ENCODE results near the gene HERC4.
"Not testable (repeated sequence)": the region's sequence is repeated elsewhere in the genome, so short reads cannot be mapped to it uniquely, and the experiment has no call there.

The HERC4 gene

DNA sequence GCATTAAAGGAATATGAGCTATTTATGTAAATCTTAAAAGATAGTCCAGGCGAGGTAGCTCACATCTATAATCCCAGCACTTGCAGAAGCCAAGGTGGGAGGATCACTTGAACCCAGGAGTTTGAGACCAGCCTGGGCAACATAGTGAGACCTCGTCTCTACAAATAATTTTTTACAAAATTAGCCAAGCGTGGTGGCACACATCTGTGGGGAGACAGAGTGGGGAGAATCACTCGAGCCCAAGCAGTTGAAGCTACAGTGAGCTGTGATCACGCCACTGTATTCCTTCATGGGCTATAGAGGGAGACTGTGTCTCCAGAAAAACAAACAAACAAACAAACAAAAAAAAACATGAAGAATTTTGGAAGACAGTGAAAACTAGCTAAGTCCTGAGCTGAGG is 28.4 kb downstream of the HERC4 start:
- DNase-seq (ENCODE audit: low read depth): no peak

- DNase-seq (ENCODE audit: low read depth): no peak
These were observed 32.1 kb downstream of the HERC4 start for GRCh38 chr10:68043030-68043429.

DNA sequence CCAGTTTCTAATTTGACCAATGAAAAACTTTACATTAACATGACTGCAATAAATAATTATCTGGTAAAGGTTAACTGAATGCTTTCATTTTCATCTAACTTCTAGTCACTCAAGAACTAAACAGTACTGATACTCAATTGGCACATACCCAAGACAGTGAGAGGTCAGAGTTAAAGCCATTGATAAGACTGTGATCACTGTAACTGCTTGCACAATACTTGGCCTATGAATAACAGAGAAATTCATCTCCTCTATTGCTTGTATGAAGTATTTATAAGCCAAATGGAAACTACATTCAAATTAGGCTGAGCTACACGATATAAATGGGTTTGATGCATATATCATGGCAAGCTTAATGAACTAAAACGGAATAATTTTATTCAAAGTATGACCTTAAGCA is 43.0 kb downstream of the HERC4 start:
- no peak for DNase-seq (ENCODE audit: low read depth)

- DNase-seq (ENCODE audit: low read depth): no peak
These were observed 47.7 kb downstream of the HERC4 start for GRCh38 chr10:68027429-68027828.

GRCh38 chr10:68023292-68023691 is 51.8 kb downstream of the HERC4 start:
- DNase-seq (ENCODE audit: low read depth): no peak

GRCh38 chr10:68022324-68022723 is 52.8 kb downstream of the HERC4 start:
- not testable (repeated sequence) for DNase-seq (ENCODE audit: low read depth)

- DNase-seq (ENCODE audit: low read depth): not testable (repeated sequence)
These were observed 58.6 kb downstream of the HERC4 start for GRCh38 chr10:68016519-68016918.

DNA sequence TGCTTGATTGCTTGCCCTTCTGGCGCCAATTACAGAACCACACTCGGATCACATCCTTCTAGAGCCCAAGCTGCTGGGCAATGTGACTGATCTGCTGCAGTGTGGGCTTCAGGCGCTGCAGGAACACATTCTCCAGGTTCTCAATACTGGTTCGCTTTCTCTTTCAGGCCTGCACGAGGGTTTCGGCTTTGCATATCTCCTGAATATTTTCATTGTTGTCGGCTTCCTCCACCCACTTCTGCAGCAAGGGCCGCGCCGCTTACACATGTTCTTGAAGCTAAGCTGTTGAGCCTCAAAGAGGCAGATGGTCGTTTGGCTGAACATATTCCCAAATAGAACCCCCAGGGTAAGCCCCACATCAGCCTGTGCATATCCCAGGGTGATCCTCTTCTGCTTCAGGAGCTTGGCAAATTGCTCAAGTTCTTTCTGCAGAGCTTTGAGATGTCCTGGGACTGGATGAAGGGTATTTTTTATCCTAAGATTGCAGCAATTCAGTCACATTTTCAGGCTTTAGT is 64.6 kb downstream of the HERC4 start:
- no peak for DNase-seq (ENCODE audit: low read depth)

DNA sequence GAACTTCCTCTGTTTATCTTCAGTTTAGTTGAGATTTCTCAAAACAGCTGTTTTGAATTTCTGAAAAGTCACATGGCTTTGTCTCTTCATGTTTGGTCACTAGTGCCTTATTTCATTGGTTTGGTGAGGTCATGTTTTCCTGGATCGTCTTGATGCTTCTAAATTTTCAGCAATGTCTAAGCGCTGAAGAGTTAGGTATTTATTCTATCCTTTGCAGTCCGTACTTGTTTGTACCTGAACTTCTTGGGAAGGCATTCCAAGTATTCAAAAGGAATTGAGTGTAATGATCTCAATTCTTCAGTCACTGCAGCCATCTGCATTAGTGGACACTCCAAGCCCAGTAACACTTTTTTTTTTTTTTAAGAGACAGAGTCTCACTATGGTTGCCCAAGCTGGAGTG is 67.7 kb downstream of the HERC4 start:
- no peak for DNase-seq (ENCODE audit: low read depth)

GRCh38 chr10:68001539-68001938 is 73.5 kb downstream of the HERC4 start:
- DNase-seq (ENCODE audit: low read depth): no peak

DNA sequence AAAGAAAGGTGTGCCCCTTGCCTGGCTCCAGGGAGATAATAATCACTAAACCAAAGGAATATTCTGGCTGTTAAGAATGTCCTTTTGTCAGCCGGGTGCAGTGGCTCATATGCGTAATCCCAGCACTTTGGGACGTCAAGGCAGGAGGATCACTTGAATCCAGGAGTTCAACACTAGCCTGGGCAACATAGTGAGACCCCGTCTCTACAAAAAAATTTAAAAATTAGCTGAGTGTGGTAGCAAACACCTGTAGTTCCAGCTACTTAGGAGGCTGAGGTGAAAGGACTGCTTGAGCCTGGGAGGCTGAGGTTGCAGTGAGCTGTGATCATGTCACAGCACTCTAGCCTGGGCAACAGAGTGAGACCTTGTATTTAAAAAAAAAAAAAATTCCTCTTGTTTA is 74.1 kb downstream of the HERC4 start:
- DNase-seq (ENCODE audit: low read depth): no peak

DNA sequence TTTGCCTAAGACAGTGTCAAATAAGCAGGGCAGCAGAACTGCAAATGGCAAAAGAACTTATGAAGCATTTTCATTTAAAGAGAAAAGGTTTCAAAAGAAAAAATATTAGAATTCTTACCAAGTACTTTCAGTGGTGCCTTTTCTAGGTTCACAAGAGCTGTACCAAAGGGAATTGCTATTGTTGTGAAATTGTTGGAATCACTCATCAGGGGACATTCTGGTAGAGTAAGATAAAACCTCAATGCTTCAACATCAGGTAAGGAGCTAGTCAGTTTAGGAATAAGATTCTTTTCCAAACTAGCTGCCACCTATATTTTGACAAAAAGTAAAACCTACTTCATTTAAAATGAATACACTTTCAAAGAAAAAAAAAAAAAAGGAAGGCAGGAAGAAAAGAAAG is 85.0 kb downstream of the HERC4 start:
- DNase-seq (ENCODE audit: low read depth): no peak

GRCh38 chr10:67988606-67989005 is 86.5 kb downstream of the HERC4 start:
- no peak for DNase-seq (ENCODE audit: low read depth)

DNA sequence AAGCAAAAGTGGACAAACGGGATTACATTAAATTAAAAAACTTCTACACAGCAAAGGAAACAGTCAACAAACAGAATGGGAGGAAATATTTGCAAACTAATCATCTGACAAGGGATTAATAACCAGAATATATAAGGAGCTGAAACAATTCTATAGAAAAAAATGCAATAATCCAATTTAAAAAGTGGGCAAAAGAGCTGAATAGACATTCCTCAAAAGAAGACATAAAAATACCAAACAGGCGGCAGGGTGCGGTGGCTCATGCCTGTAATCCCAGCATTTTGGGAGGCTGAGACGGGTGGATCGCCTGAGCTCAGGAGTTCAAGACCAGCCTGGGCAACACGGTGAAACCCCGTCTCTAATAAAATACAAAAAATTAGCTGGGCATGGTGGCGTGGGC is 92.5 kb downstream of the HERC4 start:
- not testable (repeated sequence) for DNase-seq (ENCODE audit: low read depth)

DNA sequence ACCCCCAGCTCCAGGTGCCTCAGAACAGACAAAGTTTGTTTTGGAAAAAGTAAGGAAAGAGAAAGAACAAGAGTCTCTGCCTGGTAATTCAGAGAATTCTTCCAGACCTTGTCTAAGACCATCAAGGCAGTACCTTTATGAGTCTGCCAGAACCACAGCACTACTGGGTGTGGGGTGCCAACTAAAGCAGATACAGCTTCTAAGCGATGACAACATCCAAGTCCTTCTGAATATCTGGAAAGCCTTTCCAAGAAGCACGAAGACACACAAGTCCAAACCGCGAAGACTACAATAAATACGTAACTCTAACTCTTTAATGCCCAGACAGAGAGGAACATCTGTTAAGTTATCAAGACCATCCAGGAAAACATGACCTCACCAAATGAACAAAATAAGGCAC is 96.3 kb downstream of the HERC4 start:
- no peak for DNase-seq (ENCODE audit: low read depth)

GRCh38 chr10:67977251-67977650 is 97.8 kb downstream of the HERC4 start:
- no peak for DNase-seq (ENCODE audit: low read depth)

DNA sequence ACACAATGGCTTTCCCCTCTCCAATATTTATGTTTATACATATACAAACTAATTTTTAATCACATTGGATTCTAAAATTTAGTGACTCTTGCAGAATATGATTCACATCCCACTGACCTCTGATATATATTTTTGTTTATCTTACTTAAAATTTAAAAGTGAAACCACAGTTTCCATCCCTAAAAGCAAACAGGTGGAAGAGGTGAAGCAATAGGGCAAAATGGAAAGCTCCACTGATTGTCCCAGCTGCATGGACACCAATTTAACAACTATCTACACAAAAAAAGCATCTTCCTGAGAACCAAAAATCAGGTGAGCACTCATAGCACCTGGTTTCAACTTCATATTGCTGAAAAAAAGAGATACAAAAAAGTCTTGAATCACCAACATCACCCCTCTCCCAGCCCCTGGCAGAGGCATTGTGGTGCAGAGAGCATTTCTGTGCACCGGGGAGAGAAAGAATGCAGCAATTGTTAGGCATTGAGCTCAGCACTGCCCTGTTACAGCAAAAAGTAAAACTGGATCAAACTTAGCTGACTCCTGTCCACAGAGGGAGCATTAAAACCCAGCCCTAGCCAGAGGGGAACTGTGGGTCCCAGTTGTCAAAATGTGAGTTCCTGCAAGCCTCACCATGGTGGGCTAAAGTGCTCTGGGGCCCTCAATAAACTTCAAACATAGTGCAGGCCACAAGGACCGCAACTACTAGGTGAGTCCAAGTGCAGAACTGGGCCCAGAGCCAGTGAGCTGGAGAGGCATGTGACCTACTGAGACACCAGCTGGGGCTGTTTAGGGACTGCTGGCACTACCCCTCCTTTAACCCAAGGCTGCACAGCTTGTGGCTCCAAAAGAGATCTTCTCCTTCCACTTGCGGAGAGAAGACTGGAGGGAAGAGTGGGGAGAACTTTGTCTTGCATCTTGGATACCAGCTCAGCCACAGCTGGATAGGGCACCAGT is 98.5 kb downstream of the HERC4 start:
- no peak for DNase-seq (ENCODE audit: low read depth)

- no peak for DNase-seq (ENCODE audit: low read depth)
These were observed 99.2 kb downstream of the HERC4 start for GRCh38 chr10:67975871-67976270.

GRCh38 chr10:67971311-67971710 is 103.8 kb downstream of the HERC4 start:
- no peak for DNase-seq (ENCODE audit: low read depth)

DNA sequence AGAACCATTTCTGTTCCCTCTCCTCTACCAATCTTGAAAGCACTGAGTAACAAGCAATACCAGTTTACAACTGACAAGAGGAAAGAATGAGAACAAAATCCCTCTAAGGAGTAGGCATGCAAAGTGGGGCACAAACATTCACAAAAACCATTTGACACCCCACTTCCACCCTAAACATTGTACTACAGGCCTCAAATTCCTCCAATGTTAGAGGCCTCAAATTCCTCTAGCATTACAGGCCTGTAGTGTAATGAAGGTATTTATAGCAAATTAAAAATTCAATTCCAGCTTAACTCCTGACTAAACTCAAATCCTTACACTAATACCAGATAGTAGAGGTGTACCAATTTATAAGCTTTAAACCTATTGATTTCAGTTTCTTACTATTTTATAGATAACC is 105.2 kb downstream of the HERC4 start:
- DNase-seq (ENCODE audit: low read depth): no peak

GRCh38 chr10:67966035-67966434 is 109.0 kb downstream of the HERC4 start:
- not testable (repeated sequence) for DNase-seq (ENCODE audit: low read depth)

DNA sequence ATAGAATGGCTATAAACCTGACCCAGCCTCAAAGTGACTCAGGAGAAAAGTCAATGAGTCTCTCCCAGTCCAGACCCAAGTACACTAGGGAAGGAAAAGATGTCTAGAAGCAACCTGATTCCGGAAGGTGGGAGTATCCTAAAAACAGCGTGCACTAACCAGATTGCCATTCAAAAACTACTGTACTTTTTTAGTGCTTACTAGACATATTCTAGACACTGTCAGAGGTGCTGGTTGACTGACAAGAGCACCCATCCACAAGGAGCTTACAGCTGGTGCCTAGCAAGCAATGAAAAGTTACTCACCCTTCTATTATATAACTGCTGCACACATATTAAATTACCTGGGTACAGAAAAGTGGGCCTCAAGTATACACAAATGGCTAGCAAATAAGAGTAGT is 109.6 kb downstream of the HERC4 start:
- no peak for DNase-seq (ENCODE audit: low read depth)

GRCh38 chr10:67959839-67960476 is 115.1 kb downstream of the HERC4 start:
- no peak for DNase-seq (ENCODE audit: low read depth)

Data from stimulated activated CD8-positive, alpha-beta memory T cell treated with anti-CD3 and anti-CD28 coated beads, Interleukin-4, amount 100 ng/mL, for 24 hours (primary cell).